Neutrophil (primary cell): ENCODE measurements around the gene CACNA2D4.

Experiments
- H3K27ac ChIP-seq: fragments of 200-600 bp; sonication (generic); 2 replicates; pipeline ENCODE4 v1.5.1; 2016; ENCODE audit warnings: mild to moderate bottlenecking, moderate library complexity
- H3K27me3 ChIP-seq: fragments of 200-600 bp; sonication (generic); 2 replicates; pipeline ENCODE4 v1.6.0; 2016; ENCODE audit warnings: mild to moderate bottlenecking
- H3K36me3 ChIP-seq: fragments of 200-600 bp; sonication (generic); 2 replicates; pipeline ENCODE4 v1.5.1; 2017
- H3K4me1 ChIP-seq, 2 experiments: fragments of 200-600 bp in 1 of 2; sonication (generic) in 1 of 2; 1 replicate in 1 of 2; 2 replicates in 1 of 2; pipeline versions ENCODE4 v1.5.1 to v1.6.1; 2013 to 2016; ENCODE audit warnings: low read depth in 1 of 2, low read length in 1 of 2, mild to moderate bottlenecking in 1 of 2, moderate library complexity in 1 of 2; ENCODE audit not compliant: control insufficient read depth in 1 of 2, insufficient read depth in 1 of 2
- H3K4me3 ChIP-seq, 2 experiments: fragments of 200-600 bp in 1 of 2; sonication (generic) in 1 of 2; 1 replicate in 1 of 2; 2 replicates in 1 of 2; pipeline ENCODE4 v1.5.1; 2013 to 2016; ENCODE audit warnings: low read depth in 1 of 2, low read length in 1 of 2, mild to moderate bottlenecking in 1 of 2, moderate library complexity in 1 of 2
- H3K9me3 ChIP-seq: fragments of 200-600 bp; sonication (generic); 2 replicates; pipeline ENCODE4 v1.5.1; 2016
- CTCF ChIP-seq: fragments of 200-600 bp; sonication (generic); IDR thresholded peaks from 2 replicates; pipeline ENCODE4 v1.5.1; 2016; ENCODE audit warnings: antibody characterized with exemption

The CACNA2D4 gene

GRCh38 chr12:1827826-1828805 lies 90.3 kb downstream of the CACNA2D4 start:
- H3K4me1 ChIP-seq: no peaks in the 10 kb centered on the region
- H3K27me3 ChIP-seq: peaks cover 63% of the 10 kb centered on the region
- H3K27ac ChIP-seq: no peak overlapping the region
- no peaks in the 10 kb centered on the region for H3K9me3 ChIP-seq
- H3K4me3 ChIP-seq: no peak overlapping the region
- no peaks in the 10 kb centered on the region for H3K36me3 ChIP-seq
- TF ChIP-seq CTCF: no peak

- Histone ChIP-seq H3K27ac (no peak overlapping the region), H3K27me3 (peaks cover 63% of the 10 kb centered on the region), H3K36me3 (no peaks in the 10 kb centered on the region), H3K9me3 (no peaks in the 10 kb centered on the region), H3K4me3 (no peak overlapping the region), H3K4me1 (no peaks in the 10 kb centered on the region)
- no peak for TF ChIP-seq CTCF
Observed at GRCh38 chr12:1826867-1827705, 91.4 kb downstream of the CACNA2D4 start.

DNA sequence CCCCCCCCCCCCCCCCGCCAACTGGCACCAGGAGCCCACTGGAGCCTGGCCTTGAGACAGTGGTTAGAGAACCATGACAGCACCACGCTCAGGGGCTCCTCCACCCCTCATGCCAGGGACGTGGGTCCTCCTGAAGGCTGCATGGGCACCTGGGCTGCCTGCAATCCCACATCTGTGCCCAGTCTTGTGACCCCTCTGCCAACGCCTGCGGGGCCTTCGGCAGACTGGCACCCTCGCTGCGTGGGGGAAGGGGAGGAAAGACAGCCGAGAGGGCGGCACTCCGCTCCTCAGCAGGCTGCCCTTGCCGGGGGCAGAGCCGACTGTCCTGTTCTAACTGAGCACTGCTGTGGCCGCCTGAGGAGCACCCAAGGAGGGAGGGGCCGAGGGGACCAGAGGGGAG lies 92.1 kb downstream of the CACNA2D4 start:
- H3K27me3 ChIP-seq: peaks cover 63% of the 10 kb centered on the region
- no peak overlapping the region for H3K27ac ChIP-seq
- no peaks in the 10 kb centered on the region for H3K4me1 ChIP-seq
- H3K4me3 ChIP-seq: no peak overlapping the region
- H3K36me3 ChIP-seq: no peaks in the 10 kb centered on the region
- no peaks in the 10 kb centered on the region for H3K9me3 ChIP-seq
- no peak for TF ChIP-seq CTCF

GRCh38 chr12:1825382-1826102 lies 92.9 kb downstream of the CACNA2D4 start:
- Histone ChIP-seq H3K36me3 (no peaks in the 10 kb centered on the region), H3K4me1 (no peaks in the 10 kb centered on the region), H3K4me3 (no peak overlapping the region), H3K27me3 (peaks cover 63% of the 10 kb centered on the region), H3K9me3 (no peaks in the 10 kb centered on the region), H3K27ac (no peak overlapping the region)
- TF ChIP-seq CTCF: no peak

- no peaks in the 10 kb centered on the region for H3K4me1 ChIP-seq
- H3K9me3 ChIP-seq: no peaks in the 10 kb centered on the region
- no peak for TF ChIP-seq CTCF
- no peaks in the 10 kb centered on the region for H3K36me3 ChIP-seq
- H3K27me3 ChIP-seq: peaks cover 60% of the 10 kb centered on the region
- no peak overlapping the region for H3K27ac ChIP-seq
- H3K4me3 ChIP-seq: no peak overlapping the region
Observed at GRCh38 chr12:1823237-1823636, 95.2 kb downstream of the CACNA2D4 start.
